22Rv1 (cell line): ENCODE data around the gene KIF18B.

Experiments used
- CTCF ChIP-seq: fragments of 450-650 bp; IDR thresholded peaks from 2 replicates; pipeline ENCODE4 v1.5.1; 2017; ENCODE audit warnings: mild to moderate bottlenecking
- ZFX ChIP-seq: fragments of 450-650 bp; IDR thresholded peaks from 2 replicates; pipeline ENCODE4 v1.6.1; 2017; ENCODE audit warnings: antibody characterized with exemption, borderline replicate concordance

GRCh38 chr17:44948315-44948795 is 782 bp upstream of the KIF18B start:
- TF ChIP-seq CTCF (no peak), ZFX (no peak)
